HepG2 (cell line): ENCODE data around the gene VENTX. TPM values are rescaled to one million over a fixed set of nuclear protein-coding genes. Genes with fewer than 3 reads are reported as not detected.

Source experiments
- ARNT2 ChIP-seq: sonication (generic); formaldehyde crosslinking; IDR thresholded peaks from 2 replicates; pipeline ENCODE4 v1.8.0; 2022; ENCODE audit warnings: mild to moderate bottlenecking, low read depth, missing genetic modification reagents, moderate library complexity
- KAT8 ChIP-seq: IDR thresholded peaks from 2 replicates; pipeline ENCODE4 v1.6.1; 2016; ENCODE audit warnings: missing genetic modification reagents, missing compliant biosample characterization
- MLLT10 ChIP-seq: sonication (generic); formaldehyde crosslinking; IDR thresholded peaks from 2 replicates; pipeline ENCODE4 v1.4.0; 2020; ENCODE audit warnings: missing genetic modification reagents
- NFKBIZ ChIP-seq: IDR thresholded peaks from 2 replicates; pipeline ENCODE4 v1.6.1; 2018; ENCODE audit warnings: missing genetic modification reagents, missing compliant biosample characterization
- NR1H2 ChIP-seq: sonication (generic); formaldehyde crosslinking; IDR thresholded peaks from 2 replicates; pipeline ENCODE4 v1.8.1; 2022; ENCODE audit warnings: low read depth, missing genetic modification reagents, borderline replicate concordance
- NR2F1 ChIP-seq, 2 experiments: fragments of 450-650 bp in 1 of 2; formaldehyde crosslinking in 1 of 2; IDR thresholded peaks; 2 replicates each; pipeline versions ENCODE4 v1.5.0 to v1.6.1; 2016 to 2020; ENCODE audit warnings: mild to moderate bottlenecking in 1 of 2, missing compliant biosample characterization in 1 of 2, missing genetic modification reagents in 1 of 2, moderate library complexity in 1 of 2
- RBFOX2 ChIP-seq: fragments of 200-400 bp; formaldehyde crosslinking; IDR thresholded peaks from 2 replicates; pipeline ENCODE4 v1.6.1; 2017; ENCODE audit warnings: low read depth, mild to moderate bottlenecking, low read length
- RFX1 ChIP-seq: fragments of 450-650 bp; IDR thresholded peaks from 2 replicates; pipeline ENCODE4 v1.6.1; 2017
- SKIL ChIP-seq: sonication (generic); formaldehyde crosslinking; IDR thresholded peaks from 2 replicates; pipeline ENCODE4 v1.8.0; 2022; ENCODE audit warnings: missing genetic modification reagents, mild to moderate bottlenecking, moderate library complexity, borderline replicate concordance
- SP140L ChIP-seq: sonication (generic); formaldehyde crosslinking; IDR thresholded peaks from 2 replicates; pipeline ENCODE4 v1.4.0; 2020; ENCODE audit warnings: missing genetic modification reagents, borderline replicate concordance
- ZFY ChIP-seq: sonication (generic); formaldehyde crosslinking; IDR thresholded peaks from 2 replicates; pipeline ENCODE4 v1.4.0; 2020; ENCODE audit warnings: missing genetic modification reagents
- ZNF234 ChIP-seq: sonication (generic); formaldehyde crosslinking; conservative IDR thresholded peaks from 2 replicates; pipeline ENCODE4 v1.5.1; 2020; ENCODE audit warnings: mild to moderate bottlenecking, missing genetic modification reagents
- ZNF564 ChIP-seq: sonication (generic); formaldehyde crosslinking; IDR thresholded peaks from 2 replicates; pipeline ENCODE4 v1.8.1; 2023; ENCODE audit warnings: mild to moderate bottlenecking, missing genetic modification reagents
- ZNF572 ChIP-seq: sonication (generic); formaldehyde crosslinking; IDR thresholded peaks from 2 replicates; pipeline ENCODE4 v1.5.1; 2020; ENCODE audit warnings: mild to moderate bottlenecking, missing genetic modification reagents
- ZNF605 ChIP-seq: sonication (generic); formaldehyde crosslinking; IDR thresholded peaks from 2 replicates; pipeline ENCODE4 v1.8.0; 2022; ENCODE audit warnings: mild to moderate bottlenecking, missing genetic modification reagents
- ZNF609 ChIP-seq: sonication (generic); formaldehyde crosslinking; IDR thresholded peaks from 2 replicates; pipeline ENCODE4 v1.4.0; 2020; ENCODE audit warnings: mild to moderate bottlenecking, missing genetic modification reagents, borderline replicate concordance
- polyA plus RNA-seq, 8 experiments: library from polyadenylated mRNA; depleted of rRNA in 3 of 8; stranded (reverse) in 7 of 8; unstranded in 1 of 8; fragments of >200 nt; fragmentation: Illumina TruSeq in 4 of 8; extraction: Trizol in 4 of 8; gene quantifications; 2 replicates each; pipeline versions ENCODE4 v1.2.1 to v1.2.3, GENCODE V29; 2011 to 2016; ENCODE audit warnings: low read depth in 4 of 8, missing spikeins in 1 of 8, mixed read lengths in 1 of 8; ENCODE audit not compliant: insufficient read depth in 1 of 8
- total RNA-seq, 5 experiments: library from RNA; depleted of rRNA; stranded (reverse); fragments of >200 nt; fragmentation: Illumina TruSeq; extraction: Trizol; gene quantifications; 2 replicates each; pipeline ENCODE4 v1.2.3, GENCODE V29; 2016; ENCODE audit warnings: low read depth in 1 of 5
- TF ChIP-seq, protein P1 (sequence below): sonication (generic); formaldehyde crosslinking; IDR thresholded peaks from 2 replicates; pipeline ENCODE4 v1.5.1; 2020; ENCODE audit warnings: missing genetic modification reagents, mild to moderate bottlenecking, borderline replicate concordance
- TF ChIP-seq, protein P2 (sequence below): sonication (generic); formaldehyde crosslinking; IDR thresholded peaks from 2 replicates; pipeline ENCODE4 v1.4.0; 2020; ENCODE audit warnings: mild to moderate bottlenecking, missing genetic modification reagents
- TF ChIP-seq, protein P3 (sequence below): sonication (generic); formaldehyde crosslinking; conservative IDR thresholded peaks from 2 replicates; pipeline ENCODE4 v1.4.0; 2020; ENCODE audit warnings: missing genetic modification reagents

VENTX gene
- total and polyA plus RNA-seq, 2 of the 13 experiments (the other 11 are each of a cell fraction or from before 2014, with no cell fraction given), result not detected

- no peak for TF ChIP-seq ZNF609 (CRISPR knock-in tag)
- TF ChIP-seq KAT8 (CRISPR knock-in tag), result no peak
- no peak for TF ChIP-seq ZFY
- TF ChIP-seq NR2F1 (CRISPR knock-in tag; IDR thresholded peaks at IDR 0.05), result peak; percentile 59 to 69; a peak in 3 of 4 replicates
- no peak for TF ChIP-seq SP140L (CRISPR knock-in tag)
- 0 out of 2 replicates have a peak, but pooled peaks have one; percentile 7 for TF ChIP-seq NR1H2 (CRISPR knock-in tag)
- TF ChIP-seq SKIL (CRISPR knock-in tag), result no peak
- TF ChIP-seq, protein P1, sequence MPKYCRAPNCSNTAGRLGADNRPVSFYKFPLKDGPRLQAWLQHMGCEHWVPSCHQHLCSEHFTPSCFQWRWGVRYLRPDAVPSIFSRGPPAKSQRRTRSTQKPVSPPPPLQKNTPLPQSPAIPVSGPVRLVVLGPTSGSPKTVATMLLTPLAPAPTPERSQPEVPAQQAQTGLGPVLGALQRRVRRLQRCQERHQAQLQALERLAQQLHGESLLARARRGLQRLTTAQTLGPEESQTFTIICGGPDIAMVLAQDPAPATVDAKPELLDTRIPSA (CRISPR knock-in tag), result no peak
- no peak for TF ChIP-seq ZNF564 (CRISPR knock-in tag)
- TF ChIP-seq ZNF572, result no peak
- TF ChIP-seq ZNF234, result no peak
- TF ChIP-seq NFKBIZ (CRISPR knock-in tag), result no peak
- TF ChIP-seq ZNF605, result no peak
- no peak for TF ChIP-seq RFX1
- TF ChIP-seq MLLT10 (CRISPR knock-in tag), result no peak
- TF ChIP-seq, protein P2, sequence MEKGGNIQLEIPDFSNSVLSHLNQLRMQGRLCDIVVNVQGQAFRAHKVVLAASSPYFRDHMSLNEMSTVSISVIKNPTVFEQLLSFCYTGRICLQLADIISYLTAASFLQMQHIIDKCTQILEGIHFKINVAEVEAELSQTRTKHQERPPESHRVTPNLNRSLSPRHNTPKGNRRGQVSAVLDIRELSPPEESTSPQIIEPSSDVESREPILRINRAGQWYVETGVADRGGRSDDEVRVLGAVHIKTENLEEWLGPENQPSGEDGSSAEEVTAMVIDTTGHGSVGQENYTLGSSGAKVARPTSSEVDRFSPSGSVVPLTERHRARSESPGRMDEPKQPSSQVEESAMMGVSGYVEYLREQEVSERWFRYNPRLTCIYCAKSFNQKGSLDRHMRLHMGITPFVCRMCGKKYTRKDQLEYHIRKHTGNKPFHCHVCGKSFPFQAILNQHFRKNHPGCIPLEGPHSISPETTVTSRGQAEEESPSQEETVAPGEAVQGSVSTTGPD, result no peak
- no peak for TF ChIP-seq ARNT2
- TF ChIP-seq, protein P3, sequence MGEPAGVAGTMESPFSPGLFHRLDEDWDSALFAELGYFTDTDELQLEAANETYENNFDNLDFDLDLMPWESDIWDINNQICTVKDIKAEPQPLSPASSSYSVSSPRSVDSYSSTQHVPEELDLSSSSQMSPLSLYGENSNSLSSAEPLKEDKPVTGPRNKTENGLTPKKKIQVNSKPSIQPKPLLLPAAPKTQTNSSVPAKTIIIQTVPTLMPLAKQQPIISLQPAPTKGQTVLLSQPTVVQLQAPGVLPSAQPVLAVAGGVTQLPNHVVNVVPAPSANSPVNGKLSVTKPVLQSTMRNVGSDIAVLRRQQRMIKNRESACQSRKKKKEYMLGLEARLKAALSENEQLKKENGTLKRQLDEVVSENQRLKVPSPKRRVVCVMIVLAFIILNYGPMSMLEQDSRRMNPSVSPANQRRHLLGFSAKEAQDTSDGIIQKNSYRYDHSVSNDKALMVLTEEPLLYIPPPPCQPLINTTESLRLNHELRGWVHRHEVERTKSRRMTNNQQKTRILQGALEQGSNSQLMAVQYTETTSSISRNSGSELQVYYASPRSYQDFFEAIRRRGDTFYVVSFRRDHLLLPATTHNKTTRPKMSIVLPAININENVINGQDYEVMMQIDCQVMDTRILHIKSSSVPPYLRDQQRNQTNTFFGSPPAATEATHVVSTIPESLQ (CRISPR knock-in tag), result no peak
- TF ChIP-seq RBFOX2, result no peak
These were observed 40.4 kb downstream of the VENTX start (continued) for GRCh38 chr10:133277993-133278576.
